Sigmoid colon (tissue), 7 donors: ENCODE results near the gene CD300E. TPM values are rescaled to one million over a fixed set of nuclear protein-coding genes. Genes with fewer than 3 reads are reported as not detected.

Experiments used
- DNase-seq: peaks from one replicate; pipeline ENCODE4 v3.0.0-alpha.2; 2019
- H3K27ac ChIP-seq, 4 donors: fragments of 200-600 bp; sonication (generic); one replicate each; pipeline ENCODE4 v1.5.1; 2016 to 2019; ENCODE audit warnings: mild to moderate bottlenecking in 1 of 4
- H3K27me3 ChIP-seq, 3 donors: fragments of 200-600 bp; sonication (generic); one replicate each; pipeline ENCODE4 v1.5.1; 2019; ENCODE audit warnings: mild to moderate bottlenecking in 1 of 3
- H3K36me3 ChIP-seq, 4 donors: fragments of 200-600 bp; sonication (generic); one replicate each; pipeline ENCODE4 v1.5.1; 2016 to 2019
- H3K4me1 ChIP-seq, 4 donors: fragments of 200-600 bp; sonication (generic); one replicate each; pipeline ENCODE4 v1.5.1; 2017 to 2019
- H3K4me3 ChIP-seq, 4 donors: fragments of 200-600 bp; sonication (generic); one replicate each; pipeline ENCODE4 v1.5.1; 2017 to 2019; ENCODE audit warnings: mild to moderate bottlenecking in 2 of 4, moderate library complexity in 1 of 4
- H3K9me3 ChIP-seq, 4 donors: fragments of 200-600 bp in 3 of 4; sonication (generic) in 3 of 4; one replicate each; pipeline versions ENCODE4 v1.5.1 to v1.6.1; 2013 to 2019
- CTCF ChIP-seq, 4 experiments: fragments of 450-650 bp in 3 of 4; fragments of 200-600 bp in 1 of 4; IDR thresholded peaks; one replicate each; pipeline ENCODE4 v1.5.1; 2016 to 2019; ENCODE audit warnings: antibody characterized with exemption in 4 of 4, mild to moderate bottlenecking in 3 of 4, moderate library complexity in 2 of 4
- EP300 ChIP-seq, 4 donors: sonication (generic); formaldehyde crosslinking; IDR thresholded peaks; one replicate each; pipeline ENCODE4 v1.6.1; 2017; ENCODE audit warnings: antibody characterized with exemption in 4 of 4
- POLR2A ChIP-seq, 2 donors: fragments of 450-650 bp; IDR thresholded peaks; one replicate each; pipeline ENCODE4 v1.6.1; 2016; ENCODE audit warnings: antibody characterized with exemption in 2 of 2, mild to moderate bottlenecking in 2 of 2, moderate library complexity in 2 of 2
- POLR2AphosphoS5 ChIP-seq, 4 donors: sonication (generic); formaldehyde crosslinking; IDR thresholded peaks; one replicate each; pipeline ENCODE4 v1.6.1; 2017; ENCODE audit warnings: antibody characterized with exemption in 4 of 4
- WGBS, 2 donors: extraction: QIAGEN DNeasy Blood & Tissue Kit; methylation state at CpG; one replicate each; pipeline ENCODE4 v1.1.7; 2013; 5-methylcytosine and 5-hydroxymethylcytosine counted together
- intact Hi-C: fragments of 100-400 bp; cut with DNase I; formaldehyde crosslinking; loops from one replicate; pipeline ENCODE4 v1.15.1; 2023
- polyA plus RNA-seq, 3 donors: library from polyadenylated mRNA; stranded (reverse); fragments of 200-250 nt; gene quantifications; one replicate each; pipeline ENCODE4 v1.2.3, GENCODE V29; 2013
- total RNA-seq, 4 donors: library from RNA; depleted of rRNA; stranded (reverse); fragments of >200 nt; gene quantifications; one replicate each; pipeline ENCODE4 v1.1.0, GENCODE V29; 2016
- donor health status: healthy with polysubstance abuse.
- donor health status: Bipolar disorder and iron deficiency.
- donor health status: healthy.

Gene CD300E
- total and polyA plus RNA-seq, 7 donors: under 0.01 to 2.4 (median 0.69) TPM; not detected in 1

- no peak for TF ChIP-seq POLR2A (IDR thresholded peaks at IDR 0.05)
- TF ChIP-seq EP300 (IDR thresholded peaks at IDR 0.05): no peak
- no peak for TF ChIP-seq CTCF (IDR thresholded peaks at IDR 0.05)
- TF ChIP-seq POLR2AphosphoS5 (IDR thresholded peaks at IDR 0.05): no peak
- Histone ChIP-seq H3K27me3 (peaks cover 0 to 44% (median 0%) of the 10 kb centered on the region in 3 donors), H3K36me3 (no peaks in the 10 kb centered on the region), H3K4me1 (no peaks in the 10 kb centered on the region), H3K4me3 (no peak overlapping the region), H3K27ac (no peak overlapping the region), H3K9me3 (no peaks in the 10 kb centered on the region)
- intact Hi-C loops: no loop called here
- DNase-seq: no peak
- 78 to 87% methylated on average over 6 of the region's 6 CpGs for WGBS, 2 donors
Measured at GRCh38 chr17:74658620-74659019, 35.1 kb upstream of the CD300E start.

- Histone ChIP-seq H3K27ac (no peak overlapping the region), H3K27me3 (peaks cover 0 to 47% (median 4%) of the 10 kb centered on the region in 3 donors), H3K4me3 (no peak overlapping the region), H3K9me3 (no peaks in the 10 kb centered on the region), H3K4me1 (no peaks in the 10 kb centered on the region), H3K36me3 (no peaks in the 10 kb centered on the region)
- intact Hi-C loops: no loop called here
- 52 to 70% methylated on average over 5 of the region's 5 CpGs for WGBS, 2 donors
- TF ChIP-seq EP300 (IDR thresholded peaks at IDR 0.05) (no peak), CTCF (IDR thresholded peaks at IDR 0.05) (no peak), POLR2A (IDR thresholded peaks at IDR 0.05) (no peak), POLR2AphosphoS5 (IDR thresholded peaks at IDR 0.05) (no peak)
- no peak for DNase-seq
Measured at GRCh38 chr17:74654742-74655141, 31.2 kb upstream of the CD300E start.

GRCh38 chr17:74652020-74652419 lies 28.5 kb upstream of the CD300E start:
- Histone ChIP-seq H3K27me3 (peaks cover 0 to 28% (median 4%) of the 10 kb centered on the region in 3 donors), H3K4me3 (no peak overlapping the region), H3K27ac (no peak overlapping the region), H3K9me3 (no peaks in the 10 kb centered on the region), H3K4me1 (peaks cover 0 to 8% (median 0%) of the 10 kb centered on the region in 4 donors), H3K36me3 (no peaks in the 10 kb centered on the region)
- no peak for TF ChIP-seq CTCF (IDR thresholded peaks at IDR 0.05)
- TF ChIP-seq POLR2AphosphoS5 (IDR thresholded peaks at IDR 0.05): no peak
- TF ChIP-seq POLR2A (IDR thresholded peaks at IDR 0.05): no peak
- TF ChIP-seq EP300 (IDR thresholded peaks at IDR 0.05): no peak
- DNase-seq: no peak
- WGBS, 2 donors: 80 to 84% methylated on average over 3 of the region's 3 CpGs
- intact Hi-C loops: no loop called here

- intact Hi-C loops: no loop called here
- no peak for TF ChIP-seq CTCF (IDR thresholded peaks at IDR 0.05)
- TF ChIP-seq POLR2A (IDR thresholded peaks at IDR 0.05): no peak
- TF ChIP-seq POLR2AphosphoS5 (IDR thresholded peaks at IDR 0.05): no peak
- TF ChIP-seq EP300 (IDR thresholded peaks at IDR 0.05): no peak
- H3K4me1 ChIP-seq: peaks cover 0 to 8% (median 0%) of the 10 kb centered on the region in 4 donors
- WGBS, 2 donors: 70 to 73% methylated on average over 6 of the region's 6 CpGs
- peaks cover 0 to 19% (median 4%) of the 10 kb centered on the region in 3 donors for H3K27me3 ChIP-seq
- H3K9me3 ChIP-seq: no peaks in the 10 kb centered on the region
- H3K36me3 ChIP-seq: no peaks in the 10 kb centered on the region
- no peak overlapping the region for H3K4me3 ChIP-seq
- DNase-seq: no peak
- H3K27ac ChIP-seq: no peak overlapping the region
Measured at GRCh38 chr17:74649909-74650308, 26.4 kb upstream of the CD300E start.
